SK-N-SH treated with all-trans-retinoic acid at 6 μM for 48 hours (cell line): Measurements from ENCODE around the gene EGFLAM.

ENCODE experiments used
- ARNTL ChIP-seq: fragments of 450-650 bp; formaldehyde crosslinking; IDR thresholded peaks from 2 replicates; pipeline ENCODE4 v1.5.0; 2020; ENCODE audit warnings: low read depth, mild to moderate bottlenecking, moderate library complexity, borderline replicate concordance
- CSRNP3 ChIP-seq: fragments of 250-450 bp; sonication (Bioruptor Pico); IDR thresholded peaks from 2 replicates; pipeline ENCODE4 v1.5.1; 2021; ENCODE audit warnings: mild to moderate bottlenecking, moderate library complexity
- PATZ1 ChIP-seq: fragments of 250-450 bp; sonication (Bioruptor Pico); IDR thresholded peaks from 2 replicates; pipeline ENCODE4 v1.8.0; 2020; ENCODE audit warnings: mild to moderate bottlenecking, moderate library complexity, borderline replicate concordance

GRCh38 chr5:38497946-38498345 is 239.6 kb downstream of the EGFLAM start:
- TF ChIP-seq PATZ1 (CRISPR knock-in tag) = no peak
- TF ChIP-seq ARNTL (CRISPR knock-in tag) = no peak
- TF ChIP-seq CSRNP3 = no peak
